ENCODE measurements around the gene STEAP1B.
"Not testable (repeated sequence)": the region's sequence is repeated elsewhere in the genome, so short reads cannot be mapped to it uniquely, and the experiment has no call there.

Gene STEAP1B

DNA sequence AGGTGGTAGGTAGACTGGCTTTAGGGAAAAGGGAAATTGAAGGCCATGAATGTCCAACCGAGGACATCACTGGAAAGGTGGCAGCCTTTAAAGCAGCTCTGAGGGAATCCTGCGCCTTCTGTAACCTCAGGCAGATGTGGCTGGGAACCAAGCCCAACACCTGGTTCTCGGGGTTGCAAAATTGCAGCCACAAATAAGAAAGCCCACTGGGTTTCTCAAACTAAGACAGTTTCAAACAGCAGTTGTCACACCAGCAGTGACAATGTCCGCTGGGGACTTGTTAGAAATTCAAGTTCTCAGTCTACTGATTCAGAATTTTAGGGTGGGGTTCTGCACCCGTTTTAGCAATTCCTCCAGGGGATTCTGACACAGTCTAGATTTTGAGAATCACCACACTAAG lies 42.7 kb upstream of the STEAP1B start:
- TF ChIP-seq CTCF (IDR thresholded peaks at IDR 0.05; ENCODE audit: low read depth, low read length) = no peak
- no peak overlapping the region for H3K4me3 ChIP-seq (ENCODE audit: low read depth, low read length)

- no peak for TF ChIP-seq CTCF (IDR thresholded peaks at IDR 0.05; ENCODE audit: low read depth, low read length)
- no peak overlapping the region for H3K4me3 ChIP-seq (ENCODE audit: low read depth, low read length)
These were observed 42.3 kb upstream of the STEAP1B start for GRCh38 chr7:22542254-22542653.

DNA sequence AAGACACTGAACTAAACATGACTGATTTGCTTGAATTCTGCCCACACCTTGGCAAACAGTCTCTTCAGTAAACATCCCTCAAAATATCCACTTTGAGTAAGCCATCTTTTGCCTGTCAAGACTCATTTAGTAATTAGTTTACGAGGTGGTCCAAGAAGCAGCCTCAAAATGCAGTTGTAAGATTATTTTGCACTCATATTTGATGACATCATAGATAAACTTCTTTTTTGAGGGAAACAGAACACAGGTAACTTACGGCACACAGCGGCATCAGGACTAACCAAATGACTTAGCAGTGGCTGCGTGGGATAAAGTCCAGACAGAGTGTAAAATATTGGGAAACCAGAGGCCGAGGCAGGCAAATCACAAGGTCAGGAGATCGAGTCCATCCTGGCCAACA lies 41.8 kb upstream of the STEAP1B start:
- TF ChIP-seq CTCF (IDR thresholded peaks at IDR 0.05; ENCODE audit: low read depth, low read length) = no peak
- H3K4me3 ChIP-seq (ENCODE audit: low read depth, low read length) = no peak overlapping the region

GRCh38 chr7:22528537-22528936 lies 28.5 kb upstream of the STEAP1B start:
- H3K4me3 ChIP-seq (ENCODE audit: low read depth, low read length) = not testable (repeated sequence)

DNA sequence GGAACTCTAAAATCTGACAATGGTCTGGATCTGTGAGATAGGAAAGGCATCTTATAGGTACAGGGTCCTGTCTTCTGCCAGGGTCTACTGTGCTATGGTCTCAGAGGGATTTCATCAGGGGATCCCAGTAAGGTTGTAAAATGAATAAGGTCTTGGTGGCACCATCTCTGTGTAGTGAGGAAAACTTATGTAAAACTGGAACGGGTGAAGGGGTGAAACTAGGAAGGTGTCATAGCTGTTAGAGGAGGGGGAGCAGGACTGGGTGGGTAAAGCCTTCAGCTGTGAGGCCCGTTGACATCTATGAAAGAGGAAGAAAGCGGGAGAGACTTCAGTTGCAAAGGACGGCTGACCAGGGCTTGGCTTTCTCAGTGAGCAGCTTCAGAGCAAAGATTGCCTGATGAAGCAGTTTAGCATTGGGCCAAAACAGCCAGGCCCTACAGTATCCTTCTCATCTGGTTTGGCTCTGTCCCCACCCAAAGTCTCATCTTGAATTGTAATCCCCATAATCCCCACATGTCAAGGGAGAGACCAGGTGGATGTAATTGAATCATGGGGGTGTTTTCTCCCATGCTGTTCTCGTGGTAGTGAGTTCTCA lies 24.5 kb upstream of the STEAP1B start:
- H3K4me3 ChIP-seq (ENCODE audit: low read depth, low read length) = not testable (repeated sequence)

GRCh38 chr7:22523478-22524352 lies 23.7 kb upstream of the STEAP1B start:
- H3K4me3 ChIP-seq (ENCODE audit: low read depth, low read length) = not testable (repeated sequence)

DNA sequence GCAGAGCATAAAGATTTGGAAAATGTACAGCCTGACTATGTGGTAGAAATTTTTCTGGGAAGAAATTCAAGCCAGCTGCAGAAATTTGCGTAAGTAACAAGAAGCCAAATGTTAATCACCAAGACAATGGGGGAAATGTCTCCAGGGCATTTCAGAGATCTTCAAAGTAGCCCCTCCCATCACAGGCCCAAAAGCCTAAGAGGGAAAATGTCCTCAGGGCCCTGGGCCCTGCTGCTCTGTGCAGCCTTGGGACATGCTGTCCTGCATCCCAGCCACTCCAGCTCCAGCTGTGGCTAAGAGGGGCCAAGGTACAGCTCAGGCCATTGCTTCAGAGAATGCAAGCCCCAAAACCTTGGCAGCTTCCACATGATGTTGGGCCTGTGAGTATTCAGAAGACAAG lies 19.6 kb upstream of the STEAP1B start:
- not testable (repeated sequence) for H3K4me3 ChIP-seq (ENCODE audit: low read depth, low read length)

GRCh38 chr7:22516950-22517349 lies 17.0 kb upstream of the STEAP1B start:
- H3K4me3 ChIP-seq (ENCODE audit: low read depth, low read length) = not testable (repeated sequence)

GRCh38 chr7:22514963-22515362 lies 15.0 kb upstream of the STEAP1B start:
- not testable (repeated sequence) for H3K4me3 ChIP-seq (ENCODE audit: low read depth, low read length)

DNA sequence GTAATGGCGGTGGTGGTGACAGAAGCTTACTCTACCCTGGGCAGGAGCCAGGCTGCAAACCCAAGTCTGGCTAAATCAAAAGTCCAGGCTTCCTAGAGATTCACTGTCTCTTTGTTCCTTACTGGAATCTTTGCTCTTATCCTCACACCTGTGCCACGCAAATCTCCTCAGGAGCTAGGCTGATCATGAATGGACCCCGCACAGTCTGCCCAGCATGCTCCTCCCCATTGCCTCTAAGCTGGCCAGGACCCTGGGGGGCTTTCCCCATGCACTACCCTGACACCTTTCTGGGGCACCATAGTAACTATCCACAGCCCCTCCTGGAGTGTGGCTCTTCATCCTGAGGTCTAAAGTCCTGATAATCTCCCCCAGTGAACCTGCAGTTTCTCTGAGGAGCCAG lies 7.3 kb upstream of the STEAP1B start:
- not testable (repeated sequence) for H3K4me3 ChIP-seq (ENCODE audit: low read depth, low read length)

DNA sequence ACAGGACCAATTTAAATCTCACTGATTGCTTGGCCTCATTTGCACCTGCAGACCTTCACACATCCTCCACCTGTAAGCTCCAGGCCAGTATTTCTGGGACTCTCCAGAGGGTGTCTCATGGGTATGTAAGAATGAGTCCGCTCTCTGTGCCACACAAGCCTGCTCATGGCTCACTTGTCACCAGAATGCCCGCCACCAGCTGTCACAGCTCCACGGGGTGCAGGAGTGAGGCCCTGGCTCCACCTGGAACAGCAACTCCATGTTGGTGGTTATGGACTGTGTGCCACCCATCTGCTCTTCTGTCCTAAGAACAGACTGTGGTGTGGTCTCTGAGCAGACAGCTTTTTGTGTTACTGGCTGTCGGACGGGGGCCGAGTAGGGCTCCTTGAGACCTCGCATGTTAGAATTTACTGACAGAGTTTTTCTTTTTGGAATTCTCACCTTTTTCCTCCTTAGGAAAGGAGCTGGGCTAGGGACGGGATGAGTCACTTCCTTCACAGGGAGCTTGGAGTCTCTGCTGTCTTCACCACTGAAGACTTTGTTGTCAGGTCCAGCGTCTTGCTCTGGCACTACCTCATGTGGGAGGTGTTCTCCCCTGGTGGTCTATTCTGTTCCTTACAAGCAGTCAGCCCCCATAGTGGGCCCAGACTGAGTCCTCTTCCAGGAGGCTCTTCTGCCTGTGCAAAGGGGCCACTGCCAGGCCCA lies 6.5 kb upstream of the STEAP1B start:
- not testable (repeated sequence) for H3K4me3 ChIP-seq (ENCODE audit: low read depth, low read length)

All from WI38 (cell line).